IMR-90 (cell line): Measurements from ENCODE around the gene DENND1B. TPM values are rescaled to one million over a fixed set of nuclear protein-coding genes. Genes with fewer than 3 reads are reported as not detected.

Source experiments
- ATAC-seq: fragments of 200-7000 bp; cut with Tn5 transposase; 2 replicates; pipeline ENCODE4 v1.9.1; 2020; ENCODE audit warnings: low read depth, mild to moderate bottlenecking, moderate library complexity
- BruUV-seq: library from RNA; stranded (reverse); fragments of 400-500 nt; replicated peaks from 2 replicates; lab custom pipeline; 2021; lab: Mats Ljungman, UMichigan
- CTCF ChIA-PET: fragments of 300-600 bp; formaldehyde crosslinking; extraction: SDS; loops from one replicate; lab custom pipeline; 2021; ENCODE audit warnings: antibody characterized with exemption; lab: Yijun Ruan, JAX
- POLR2A ChIA-PET: fragments of 300-600 bp; sonication (Branson Sonifier 250); formaldehyde crosslinking; loops from one replicate; lab custom pipeline; 2022; ENCODE audit warnings: antibody characterized with exemption; ENCODE audit not compliant: unreplicated experiment; lab: Charles Lee
- DNase-seq: peaks from one replicate; pipeline ENCODE4 v3.0.0; 2013
- H2AFZ ChIP-seq: replicated peaks from 2 replicates; pipeline ENCODE3; 2013; ENCODE audit warnings: low read length, mild to moderate bottlenecking; ENCODE audit not compliant: poor library complexity
- H2AK5ac ChIP-seq: 2 replicates; pipeline ENCODE4 v1.6.1; 2013; ENCODE audit warnings: low read depth, low read length, inconsistent platforms
- H2AK9ac ChIP-seq: replicated peaks from 2 replicates; pipeline ENCODE3; 2013; ENCODE audit warnings: mild to moderate bottlenecking, low read depth, low read length, moderate library complexity; ENCODE audit not compliant: poor library complexity
- H2BK120ac ChIP-seq: 2 replicates; pipeline ENCODE4 v1.6.1; 2013; ENCODE audit warnings: low read depth, low read length, inconsistent platforms
- H2BK15ac ChIP-seq: 3 replicates; pipeline ENCODE4 v1.6.1; 2013; ENCODE audit warnings: low read depth, low read length, inconsistent platforms
- H2BK20ac ChIP-seq: 2 replicates; pipeline ENCODE4 v1.6.1; 2013; ENCODE audit warnings: low read depth, mild to moderate bottlenecking, inconsistent platforms, low read length, moderate library complexity
- H2BK5ac ChIP-seq: 2 replicates; pipeline ENCODE4 v1.6.1; 2013; ENCODE audit warnings: mild to moderate bottlenecking, low read depth, low read length, inconsistent platforms; ENCODE audit not compliant: poor library complexity, severe bottlenecking
- H3K14ac ChIP-seq: replicated peaks from 2 replicates; pipeline ENCODE4 v1.6.1; 2013; ENCODE audit warnings: low read depth, low read length, inconsistent platforms
- H3K18ac ChIP-seq: 2 replicates; pipeline ENCODE4 v1.6.1; 2013; ENCODE audit warnings: low read depth, low read length, control low read depth
- H3K23ac ChIP-seq: 2 replicates; pipeline ENCODE4 v1.6.1; 2013; ENCODE audit warnings: low read depth, low read length, inconsistent platforms
- H3K27ac ChIP-seq: 2 replicates; pipeline ENCODE4 v1.5.1; 2013; ENCODE audit warnings: mild to moderate bottlenecking, control low read depth, low read length; ENCODE audit not compliant: insufficient read depth
- H3K27me3 ChIP-seq: 2 replicates; pipeline ENCODE4 v1.6.1; 2013; ENCODE audit warnings: low read length; ENCODE audit not compliant: control insufficient read depth, insufficient read depth
- H3K36me3 ChIP-seq: 2 replicates; pipeline ENCODE4 v1.6.1; 2013; ENCODE audit warnings: low read length, mixed read lengths; ENCODE audit not compliant: control insufficient read depth, insufficient read depth
- H3K4ac ChIP-seq: 2 replicates; pipeline ENCODE4 v1.6.1; 2013; ENCODE audit warnings: low read depth, low read length, inconsistent platforms
- H3K4me1 ChIP-seq: 2 replicates; pipeline ENCODE4 v1.6.1; 2013; ENCODE audit warnings: low read length, mixed read lengths; ENCODE audit not compliant: control insufficient read depth, insufficient read depth
- H3K4me2 ChIP-seq: 2 replicates; pipeline ENCODE4 v1.6.1; 2013; ENCODE audit warnings: low read depth, mild to moderate bottlenecking, control low read depth, low read length, moderate library complexity
- H3K4me3 ChIP-seq: 2 replicates; pipeline ENCODE4 v1.5.1; 2013; ENCODE audit warnings: low read depth, mild to moderate bottlenecking, control low read depth, low read length, moderate library complexity; ENCODE audit not compliant: insufficient read depth
- H3K56ac ChIP-seq: 2 replicates; pipeline ENCODE4 v1.6.1; 2013; ENCODE audit warnings: low read length, inconsistent platforms; ENCODE audit not compliant: insufficient read depth; ENCODE audit errors: extremely low read depth
- H3K79me1 ChIP-seq, 2 experiments: 2 replicates each; pipeline ENCODE4 v1.6.1; 2013; ENCODE audit warnings: low read length in 2 of 2, inconsistent platforms in 1 of 2, low read depth in 1 of 2
- H3K9ac ChIP-seq: 2 replicates; pipeline ENCODE4 v1.6.1; 2013; ENCODE audit warnings: low read depth, low read length, control low read depth
- H3K9me1 ChIP-seq: 2 replicates; pipeline ENCODE4 v1.6.1; 2013; ENCODE audit warnings: low read length, inconsistent platforms; ENCODE audit not compliant: insufficient read depth
- H3K9me3 ChIP-seq: 2 replicates; pipeline ENCODE4 v1.6.1; 2013; ENCODE audit warnings: low read length; ENCODE audit not compliant: control insufficient read depth, insufficient read depth
- H4K20me1 ChIP-seq: 2 replicates; pipeline ENCODE4 v1.6.1; 2013; ENCODE audit warnings: low read length, inconsistent platforms; ENCODE audit not compliant: insufficient read depth
- H4K5ac ChIP-seq: 2 replicates; pipeline ENCODE4 v1.6.1; 2013; ENCODE audit warnings: mild to moderate bottlenecking, low read depth, low read length, control low read depth
- H4K8ac ChIP-seq, 2 experiments: 2 replicates each; pipeline ENCODE4 v1.6.1; 2013; ENCODE audit warnings: low read depth in 2 of 2, low read length in 2 of 2, control low read depth in 1 of 2, inconsistent platforms in 1 of 2
- H4K91ac ChIP-seq: 2 replicates; pipeline ENCODE4 v1.6.1; 2013; ENCODE audit warnings: low read depth, low read length, inconsistent platforms; ENCODE audit not compliant: insufficient read depth
- BHLHE40 ChIP-seq: fragments of 150-350 bp; IDR thresholded peaks from 2 replicates; pipeline ENCODE4 v1.6.1; 2016; ENCODE audit warnings: mild to moderate bottlenecking, low read depth, low read length
- CEBPB ChIP-seq: IDR thresholded peaks from 2 replicates; pipeline ENCODE4 v1.6.1; 2012; ENCODE audit warnings: low read depth, low read length, improper control_type of control experiment
- CHD1 ChIP-seq: IDR thresholded peaks from 2 replicates; pipeline ENCODE4 v1.6.1; 2012; ENCODE audit warnings: low read depth, low read length, improper control_type of control experiment
- MAFK ChIP-seq: IDR thresholded peaks from 2 replicates; pipeline ENCODE4 v1.6.1; 2012; ENCODE audit warnings: low read depth, low read length, improper control_type of control experiment
- MAZ ChIP-seq: IDR thresholded peaks from 2 replicates; pipeline ENCODE4 v1.6.1; 2012; ENCODE audit warnings: low read depth, mild to moderate bottlenecking, low read length, improper control_type of control experiment, moderate library complexity, borderline replicate concordance
- MXI1 ChIP-seq: IDR thresholded peaks from 2 replicates; pipeline ENCODE4 v1.6.1; 2012; ENCODE audit warnings: low read depth, mild to moderate bottlenecking, low read length, moderate library complexity, borderline replicate concordance
- NFE2L2 ChIP-seq: fragments of 150-350 bp; IDR thresholded peaks from 2 replicates; pipeline ENCODE4 v1.6.1; 2016; ENCODE audit warnings: low read depth, mild to moderate bottlenecking, low read length
- POLR2A ChIP-seq: IDR thresholded peaks from 2 replicates; pipeline ENCODE4 v1.6.1; 2012; ENCODE audit warnings: mild to moderate bottlenecking, low read depth, low read length
- RAD21 ChIP-seq: IDR thresholded peaks from 2 replicates; pipeline ENCODE4 v1.6.1; 2012; ENCODE audit warnings: low read length, improper control_type of control experiment
- RCOR1 ChIP-seq: IDR thresholded peaks from 2 replicates; pipeline ENCODE4 v1.6.1; 2012; ENCODE audit warnings: mild to moderate bottlenecking, low read length, improper control_type of control experiment; ENCODE audit not compliant: insufficient replicate concordance
- RFX5 ChIP-seq: IDR thresholded peaks from 2 replicates; pipeline ENCODE4 v1.8.0; 2012; ENCODE audit warnings: low read depth, mild to moderate bottlenecking, low read length, moderate library complexity
- SMC3 ChIP-seq: fragments of 150-350 bp; IDR thresholded peaks from 2 replicates; pipeline ENCODE4 v1.6.1; 2016; ENCODE audit warnings: low read depth, mild to moderate bottlenecking, antibody characterized with exemption, low read length, moderate library complexity
- WGBS, 2 experiments: methylation state at CpG; one replicate each; pipeline versions ENCODE4 v1.1.5 to v1.1.7; 2013; ENCODE audit warnings: missing lambda C conversion rate in 2 of 2; ENCODE audit not compliant: insufficient read length in 1 of 2; ENCODE audit errors: extremely low coverage in 2 of 2; 5-methylcytosine and 5-hydroxymethylcytosine counted together
- dilution Hi-C: fragments of 300-500 bp; cut with HindIII; formaldehyde crosslinking; loops from one replicate; pipeline ENCODE4 v1.14.3; 2018; ENCODE audit warnings: low sequenced_read_pairs; ENCODE audit not compliant: unreplicated experiment
- in situ Hi-C: fragments of 300-500 bp; cut with MboI; formaldehyde crosslinking; loops from 3 replicates; pipeline ENCODE4 v1.14.3; 2019; ENCODE audit warnings: low sequenced_read_pairs, inconsistent platforms, mixed read lengths
- intact Hi-C: fragments of 100-400 bp; cut with micrococcal nuclease; formaldehyde crosslinking; loops from 2 replicates; pipeline ENCODE4 v1.10.0; 2022
- polyA plus RNA-seq, 3 experiments: library from polyadenylated mRNA; depleted of rRNA; stranded (reverse); fragments of >200 nt; gene quantifications; 2 replicates each; pipeline ENCODE4 v1.2.3, GENCODE V29; 2012; ENCODE audit warnings: low replicate concordance in 1 of 3
- total RNA-seq: library from RNA; depleted of rRNA; stranded (reverse); fragments of >200 nt; gene quantifications from 2 replicates; pipeline ENCODE4 v1.2.3, GENCODE V29; 2012
- TF ChIP-seq, protein P1 (sequence below): conservative IDR thresholded peaks from 2 replicates; pipeline ENCODE4 v1.5.1; 2012; ENCODE audit warnings: mild to moderate bottlenecking, low read depth, low read length, improper control_type of control experiment
- TF ChIP-seq, protein P2 (sequence below): fragments of 150-350 bp; IDR thresholded peaks from 2 replicates; pipeline ENCODE4 v1.6.1; 2016; ENCODE audit warnings: low read depth, mild to moderate bottlenecking, low read length, moderate library complexity, borderline replicate concordance

DENND1B gene
- total and polyA plus RNA-seq, 2 of the 4 experiments (the other 2 are of a cell fraction): 4.0 to 24.2 TPM

DNA sequence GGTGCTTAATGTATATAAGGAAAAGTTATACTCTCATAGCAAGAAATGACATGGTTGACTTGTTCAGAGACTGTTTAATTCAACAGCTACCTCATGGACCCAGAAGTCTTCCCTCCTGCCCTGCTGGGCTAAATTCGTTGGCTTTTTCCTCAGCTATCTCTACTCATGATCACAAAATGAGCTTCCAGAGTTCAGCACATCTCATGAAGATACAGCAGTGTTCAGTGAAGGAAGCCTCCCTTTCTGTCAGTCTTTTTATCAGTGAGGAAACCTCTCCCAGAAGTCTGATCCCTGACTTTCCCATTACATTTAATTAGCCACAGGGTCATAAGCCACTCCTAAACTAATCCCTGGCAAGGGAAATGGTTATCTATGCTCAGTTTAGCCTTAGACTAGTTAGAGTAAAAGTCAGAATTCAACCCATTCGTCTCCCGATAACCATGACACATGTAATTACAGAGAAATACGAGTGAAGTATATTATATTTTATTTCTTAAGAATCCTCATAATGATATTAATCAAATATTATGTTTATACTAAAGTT lies 97.5 kb downstream of the DENND1B start:
- DNase-seq (no peak), ATAC-seq (no peak)
- no peak overlapping the region for H3K9ac ChIP-seq
- H4K91ac ChIP-seq: no peak overlapping the region
- no peak overlapping the region for H3K4me2 ChIP-seq
- CTCF ChIA-PET: no interaction called here
- dilution Hi-C loops: no loop called here
- POLR2A ChIA-PET: no interaction called here
- no peak overlapping the region for H2BK120ac ChIP-seq
- no peak overlapping the region for H4K5ac ChIP-seq
- no peak overlapping the region for H2BK5ac ChIP-seq
- no peaks in the 10 kb centered on the region for H4K20me1 ChIP-seq
- WGBS, 2 experiments: 0% methylated on average over 1 of the region's 4 CpGs; no CpG with 5 or more reads in 1 of the 2 experiments
- H4K8ac ChIP-seq: no peak overlapping the region
- H3K79me1 ChIP-seq: peaks cover 5 to 11% of the 10 kb centered on the region in 2 experiments; a peak in 3 of 4 replicates
- 0 out of 2 replicates have a peak, but pooled peaks cover 2% of the 10 kb centered on the region for H3K4me1 ChIP-seq
- no peak overlapping the region for H2AK5ac ChIP-seq
- no peaks in the 10 kb centered on the region for H3K27me3 ChIP-seq
- H3K23ac ChIP-seq: no peak overlapping the region
- intact Hi-C loops: no loop called here
- no peak overlapping the region for H3K27ac ChIP-seq
- H2BK15ac ChIP-seq: no peak overlapping the region
- TF ChIP-seq, protein P1, sequence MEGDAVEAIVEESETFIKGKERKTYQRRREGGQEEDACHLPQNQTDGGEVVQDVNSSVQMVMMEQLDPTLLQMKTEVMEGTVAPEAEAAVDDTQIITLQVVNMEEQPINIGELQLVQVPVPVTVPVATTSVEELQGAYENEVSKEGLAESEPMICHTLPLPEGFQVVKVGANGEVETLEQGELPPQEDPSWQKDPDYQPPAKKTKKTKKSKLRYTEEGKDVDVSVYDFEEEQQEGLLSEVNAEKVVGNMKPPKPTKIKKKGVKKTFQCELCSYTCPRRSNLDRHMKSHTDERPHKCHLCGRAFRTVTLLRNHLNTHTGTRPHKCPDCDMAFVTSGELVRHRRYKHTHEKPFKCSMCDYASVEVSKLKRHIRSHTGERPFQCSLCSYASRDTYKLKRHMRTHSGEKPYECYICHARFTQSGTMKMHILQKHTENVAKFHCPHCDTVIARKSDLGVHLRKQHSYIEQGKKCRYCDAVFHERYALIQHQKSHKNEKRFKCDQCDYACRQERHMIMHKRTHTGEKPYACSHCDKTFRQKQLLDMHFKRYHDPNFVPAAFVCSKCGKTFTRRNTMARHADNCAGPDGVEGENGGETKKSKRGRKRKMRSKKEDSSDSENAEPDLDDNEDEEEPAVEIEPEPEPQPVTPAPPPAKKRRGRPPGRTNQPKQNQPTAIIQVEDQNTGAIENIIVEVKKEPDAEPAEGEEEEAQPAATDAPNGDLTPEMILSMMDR: no peak
- no peak for TF ChIP-seq RFX5
- TF ChIP-seq RCOR1: no peak
- TF ChIP-seq SMC3: no peak
- no peak for TF ChIP-seq CHD1
- TF ChIP-seq BHLHE40: no peak
- no peak for TF ChIP-seq POLR2A
- TF ChIP-seq MAFK: no peak
- no peak for TF ChIP-seq MXI1
- no peak for TF ChIP-seq MAZ
- TF ChIP-seq, protein P2, sequence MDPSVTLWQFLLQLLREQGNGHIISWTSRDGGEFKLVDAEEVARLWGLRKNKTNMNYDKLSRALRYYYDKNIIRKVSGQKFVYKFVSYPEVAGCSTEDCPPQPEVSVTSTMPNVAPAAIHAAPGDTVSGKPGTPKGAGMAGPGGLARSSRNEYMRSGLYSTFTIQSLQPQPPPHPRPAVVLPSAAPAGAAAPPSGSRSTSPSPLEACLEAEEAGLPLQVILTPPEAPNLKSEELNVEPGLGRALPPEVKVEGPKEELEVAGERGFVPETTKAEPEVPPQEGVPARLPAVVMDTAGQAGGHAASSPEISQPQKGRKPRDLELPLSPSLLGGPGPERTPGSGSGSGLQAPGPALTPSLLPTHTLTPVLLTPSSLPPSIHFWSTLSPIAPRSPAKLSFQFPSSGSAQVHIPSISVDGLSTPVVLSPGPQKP: no peak
- no peak for TF ChIP-seq RAD21
- TF ChIP-seq NFE2L2: no peak
- TF ChIP-seq CEBPB: no peak
- H3K56ac ChIP-seq: no peak overlapping the region
- no TSS peak for BruUV-seq
- no peaks in the 10 kb centered on the region for H3K9me1 ChIP-seq
- H2BK20ac ChIP-seq: no peak overlapping the region
- no peak overlapping the region; the same call in 1 of the 2 replicates for H3K14ac ChIP-seq
- in situ Hi-C loops: no loop called here
- no peak overlapping the region for H2AK9ac ChIP-seq
- no peak overlapping the region for H3K4me3 ChIP-seq
- no peak overlapping the region for H3K18ac ChIP-seq
- H3K9me3 ChIP-seq: no peaks in the 10 kb centered on the region
- H2AFZ ChIP-seq: no peak overlapping the region
- H3K4ac ChIP-seq: no peak overlapping the region
- H3K36me3 ChIP-seq: no peaks in the 10 kb centered on the region
